K562 (cell line): ENCODE measurements around the gene ZFYVE28. TPM values are rescaled to one million over a fixed set of nuclear protein-coding genes. Genes with fewer than 3 reads are reported as not detected.
"Not testable (repeated sequence)": the region's sequence is repeated elsewhere in the genome, so short reads cannot be mapped to it uniquely, and the experiment has no call there.

Experiments
- ATAC-seq: fragments of 200-7000 bp; cut with Tn5 transposase; 3 replicates; pipeline ENCODE4 v1.9.1; 2020; ENCODE audit warnings: moderate library complexity
- BruUV-seq: library from RNA; stranded (reverse); fragments of 400-500 nt; replicated peaks from 2 replicates; lab custom pipeline; 2021; lab: Mats Ljungman, UMichigan
- CTCF ChIA-PET: fragments of 300-600 bp; formaldehyde crosslinking; extraction: SDS; loops from one replicate; lab custom pipeline; 2021; ENCODE audit warnings: low intra/inter-chr PET ratio; lab: Yijun Ruan, JAX
- POLR2A ChIA-PET: fragments of 300-600, 350-650 bp; sonication (Branson Sonifier 250); formaldehyde crosslinking; extraction: SDS; loops from one replicate; lab custom pipeline; 2021; ENCODE audit warnings: antibody characterized with exemption, inconsistent platforms; lab: Yijun Ruan, JAX
- DNase-seq, 4 experiments: peaks; one replicate each; pipeline versions ENCODE4 v3.0.0 to v3.0.0-alpha.2; 2011 to 2018; ENCODE audit warnings: low spot score in 3 of 4, mixed read lengths in 3 of 4; ENCODE audit errors: extremely low read depth in 1 of 4
- FAIRE-seq: peaks from 2 replicates; lab custom pipeline; 2011; peaks lifted over from hg19 to GRCh38; lab: Jason Lieb, UNC
- H2AFZ ChIP-seq: 2 replicates; pipeline ENCODE4 v1.6.0; 2011; ENCODE audit warnings: low read depth, low read length, control low read depth, inconsistent platforms
- H3K27ac ChIP-seq: fragments of 200-600 bp; 3 replicates; pipeline ENCODE4 v1.8.0; 2011; ENCODE audit warnings: low read depth, mild to moderate bottlenecking, control low read depth, inconsistent platforms, low read length, moderate library complexity, mixed read lengths; ENCODE audit errors: extremely low read depth
- H3K27me3 ChIP-seq, 2 experiments: fragments of 300-600 bp in 1 of 2; 2 replicates in 1 of 2; 3 replicates in 1 of 2; pipeline versions ENCODE4 v1.6.0 to v1.8.0; 2011; ENCODE audit warnings: inconsistent platforms in 2 of 2, low read length in 2 of 2, mild to moderate bottlenecking in 1 of 2, mixed read lengths in 1 of 2, moderate library complexity in 1 of 2; ENCODE audit not compliant: control insufficient read depth in 2 of 2, insufficient read depth in 2 of 2
- H3K36me3 ChIP-seq: fragments of 300-600 bp; 3 replicates; pipeline ENCODE4 v1.8.0; 2011; ENCODE audit warnings: mild to moderate bottlenecking, low read length, inconsistent platforms; ENCODE audit not compliant: control insufficient read depth, insufficient read depth
- H3K4me1 ChIP-seq, 2 experiments: fragments of 200-600 bp in 1 of 2; replicated peaks in 1 of 2; 2 replicates in 1 of 2; 3 replicates in 1 of 2; pipeline versions ENCODE4 v1.5.1 to v1.8.0; 2011; ENCODE audit warnings: inconsistent platforms in 2 of 2, low read length in 2 of 2, mild to moderate bottlenecking in 1 of 2, mixed read lengths in 1 of 2, moderate library complexity in 1 of 2; ENCODE audit not compliant: control insufficient read depth in 2 of 2, insufficient read depth in 2 of 2
- H3K4me2 ChIP-seq: 2 replicates; pipeline ENCODE4 v1.6.1; 2011; ENCODE audit warnings: low read length, control low read depth, inconsistent platforms, mixed read lengths; ENCODE audit not compliant: insufficient read depth
- H3K4me3 ChIP-seq: fragments of 200-600 bp; sonication (generic), shearing (Covaris generic); 2 replicates; pipeline ENCODE4 v1.5.1; 2016; ENCODE audit warnings: control low read depth, inconsistent platforms
- H3K79me2 ChIP-seq: fragments of 200-600 bp; 3 replicates; pipeline ENCODE4 v1.8.0; 2011; ENCODE audit warnings: low read length, inconsistent platforms; ENCODE audit not compliant: control insufficient read depth, insufficient read depth
- H3K9ac ChIP-seq, 2 experiments: 2 replicates each; pipeline versions ENCODE4 v1.6.0 to v1.6.1; 2011; ENCODE audit warnings: low read depth in 2 of 2, low read length in 2 of 2, control low read depth in 1 of 2, inconsistent platforms in 1 of 2, mild to moderate bottlenecking in 1 of 2, mixed read lengths in 1 of 2; ENCODE audit not compliant: insufficient read depth in 1 of 2
- H3K9me1 ChIP-seq: one replicate; pipeline ENCODE4 v1.6.0; 2011; ENCODE audit warnings: inconsistent platforms, mild to moderate bottlenecking, low read length, moderate library complexity; ENCODE audit not compliant: control insufficient read depth, insufficient read depth
- H3K9me3 ChIP-seq: replicated peaks from 2 replicates; pipeline ENCODE4 v1.5.1; 2011; ENCODE audit warnings: low read depth, low read length, inconsistent platforms; ENCODE audit not compliant: control insufficient read depth, insufficient read depth
- H4K20me1 ChIP-seq: replicated peaks from 2 replicates; pipeline ENCODE4 v1.6.1; 2011; ENCODE audit warnings: low read length, inconsistent platforms, mixed read lengths; ENCODE audit not compliant: control insufficient read depth, insufficient read depth
- ATF3 ChIP-seq, 2 experiments: fragments of 450-650 bp in 1 of 2; sonication (generic) in 1 of 2; formaldehyde crosslinking in 1 of 2; IDR thresholded peaks in 1 of 2; conservative IDR thresholded peaks in 1 of 2; 2 replicates each; pipeline versions ENCODE4 v1.6.1 to v1.8.1; 2016 to 2023; ENCODE audit warnings: mild to moderate bottlenecking in 2 of 2, moderate library complexity in 2 of 2, inconsistent platforms in 1 of 2, missing genetic modification reagents in 1 of 2
- CHD2 ChIP-seq: IDR thresholded peaks from 2 replicates; pipeline ENCODE4 v1.6.1; 2011; ENCODE audit warnings: low read depth, low read length
- GATAD2A ChIP-seq: fragments of 450-650 bp; IDR thresholded peaks from 2 replicates; pipeline ENCODE4 v1.6.1; 2017
- HDAC6 ChIP-seq: IDR thresholded peaks from 2 replicates; pipeline ENCODE4 v1.6.1; 2012; ENCODE audit warnings: low read depth, mild to moderate bottlenecking, control low read depth, inconsistent platforms, low read length, moderate library complexity
- KAT7 ChIP-seq: sonication (generic); formaldehyde crosslinking; IDR thresholded peaks from 2 replicates; pipeline ENCODE4 v1.8.0; 2022; ENCODE audit warnings: missing genetic modification reagents, mild to moderate bottlenecking, borderline replicate concordance
- L3MBTL2 ChIP-seq: fragments of 450-650 bp; IDR thresholded peaks from 2 replicates; pipeline ENCODE4 v1.6.1; 2016; ENCODE audit warnings: mild to moderate bottlenecking, moderate library complexity
- MBD2 ChIP-seq: sonication (generic); IDR thresholded peaks from 2 replicates; pipeline ENCODE4 v1.6.1; 2016; ENCODE audit warnings: low read depth, borderline replicate concordance
- POLR2H ChIP-seq: IDR thresholded peaks from 2 replicates; pipeline ENCODE4 v1.6.1; 2016; ENCODE audit warnings: missing genetic modification characterization, low read depth, mild to moderate bottlenecking, control low read depth, missing compliant biosample characterization, moderate library complexity
- RAD21 ChIP-seq, 2 experiments: fragments of 250-450 bp in 1 of 2; fragments of 450-650 bp in 1 of 2; sonication (Bioruptor Pico) in 1 of 2; formaldehyde crosslinking in 1 of 2; IDR thresholded peaks in 1 of 2; conservative IDR thresholded peaks in 1 of 2; 2 replicates each; pipeline versions ENCODE4 v1.4.0 to v1.8.0; 2020 to 2022; ENCODE audit warnings: mild to moderate bottlenecking in 2 of 2, moderate library complexity in 1 of 2
- RBFOX2 ChIP-seq: fragments of 200-400 bp; formaldehyde crosslinking; IDR thresholded peaks from 2 replicates; pipeline ENCODE4 v1.6.1; 2017; ENCODE audit warnings: low read depth, mild to moderate bottlenecking, low read length, moderate library complexity
- RERE ChIP-seq: sonication (generic); formaldehyde crosslinking; IDR thresholded peaks from 2 replicates; pipeline ENCODE4 v1.8.0; 2023; ENCODE audit warnings: missing genetic modification reagents, mild to moderate bottlenecking, borderline replicate concordance
- ZNF143 ChIP-seq: sonication (generic); formaldehyde crosslinking; IDR thresholded peaks from 2 replicates; pipeline ENCODE4 v1.9.0; 2022; ENCODE audit warnings: mild to moderate bottlenecking, missing genetic modification reagents
- ZNF224 ChIP-seq: sonication (generic); formaldehyde crosslinking; IDR thresholded peaks from 2 replicates; pipeline ENCODE4 v1.8.0; 2022; ENCODE audit warnings: mild to moderate bottlenecking, missing genetic modification reagents
- WGBS: fragments of 100-300 bp; shearing (Covaris generic); methylation state at CpG from one replicate; pipeline ENCODE4 v1.1.6; 2016; ENCODE audit warnings: low coverage, mixed read lengths; ENCODE audit not compliant: insufficient coverage; ENCODE audit errors: missing lambda C conversion rate; 5-methylcytosine and 5-hydroxymethylcytosine counted together
- in situ Hi-C: fragments of 300-500 bp; cut with MboI; formaldehyde crosslinking; loops from 4 replicates; pipeline ENCODE4 v1.15.0; 2018; ENCODE audit warnings: inconsistent platforms, mixed read lengths
- intact Hi-C: fragments of 100-400 bp; cut with micrococcal nuclease; formaldehyde crosslinking; loops from 2 replicates; pipeline ENCODE4 v1.14.2; 2022
- polyA plus RNA-seq, 8 experiments: library from polyadenylated mRNA; depleted of rRNA in 4 of 8; stranded (reverse) in 5 of 8; unstranded in 3 of 8; fragments of >200 nt; fragmentation: Nextera tagmentation in 2 of 8; fragmentation: Illumina TruSeq in 1 of 8; extraction: Ambion mirVana in 2 of 8; extraction: Trizol in 1 of 8; gene quantifications; 2 replicates each; pipeline versions ENCODE4 v1.2.1 to v1.2.3, GENCODE V29; 2011 to 2014; ENCODE audit warnings: inconsistent platforms in 1 of 8, missing spikeins in 1 of 8
- total RNA-seq, 7 experiments: library from RNA; depleted of rRNA in 6 of 7; stranded (reverse); fragments of >200 nt in 6 of 7; fragmentation: Illumina TruSeq in 2 of 7; extraction: Trizol in 2 of 7; gene quantifications; 2 replicates each; pipeline versions ENCODE4 v1.2.1 to v1.2.3, GENCODE V29; 2011 to 2021; ENCODE audit warnings: low replicate concordance in 1 of 7

Gene ZFYVE28
- total and polyA plus RNA-seq, 9 of the 15 experiments (the other 6 are each of a cell fraction or from before 2014, with no cell fraction given) = 1.3 to 24.8 (median 8.9) TPM

- TF ChIP-seq RERE (CRISPR knock-in tag) = 0 out of 2 replicates have a peak, but pooled peaks have one; percentile 15
- TF ChIP-seq ZNF224 = no peak
- no peak for TF ChIP-seq HDAC6
- TF ChIP-seq GATAD2A = no peak
These were observed 34.7 kb downstream of the ZFYVE28 start (continued) for GRCh38 chr4:2383760-2384159.

GRCh38 chr4:2383220-2383631, 35.2 kb downstream of the ZFYVE28 start:
- FAIRE-seq; H3K36me3 ChIP-seq; H3K9me3 ChIP-seq; H3K4me3 ChIP-seq; in situ Hi-C loops; H4K20me1 ChIP-seq; H3K9me1 ChIP-seq; H3K27me3 ChIP-seq; POLR2A ChIA-PET; BruUV-seq; CTCF ChIA-PET; TF ChIP-seq ATF3 (CRISPR knock-in tag; conservative IDR thresholded peaks at IDR 0.05): not testable (repeated sequence)
- peaks cover 59% of the 10 kb centered on the region for H3K79me2 ChIP-seq
- peak overlapping the region; percentile 77; the same call in 2 of the 3 replicates for H3K27ac ChIP-seq
- H3K4me2 ChIP-seq = peak overlapping the region; percentile 67
- peak overlapping the region in 1 of 2 experiments; percentile 60; a peak in 3 of 4 replicates for H3K9ac ChIP-seq
- DNase-seq = peak in 1 of 4 experiments; percentile 59
- intact Hi-C loops = loop anchor here (5.0 kb wide), 1 partner anchor 34 kb away; the partner anchor contains the start of genes CFAP99 and ZFYVE28
- WGBS = 46% methylated on average over 8 of the region's 8 CpGs
- peaks cover 35 to 52% of the 10 kb centered on the region in 2 experiments for H3K4me1 ChIP-seq
- peak overlapping the region; percentile 34 for H2AFZ ChIP-seq
- peak; percentile 48 for ATAC-seq
- TF ChIP-seq RBFOX2 (0 out of 2 replicates have a peak, but pooled peaks have one; percentile 24), ZNF143 (CRISPR knock-in tag) (peak; percentile 60; the same call in 1 of the 2 replicates), KAT7 (CRISPR knock-in tag) (peak; percentile 76; the same call in 1 of the 2 replicates), CHD2 (peak; percentile 80), ATF3 (IDR thresholded peaks at IDR 0.05) (peak; percentile 45; the same call in 1 of the 2 replicates), L3MBTL2 (peak; percentile 68; the same call in 1 of the 2 replicates), MBD2 (0 out of 2 replicates have a peak, but pooled peaks have one; percentile 14), POLR2H (tag) (0 out of 2 replicates have a peak, but pooled peaks have one; percentile 41), RAD21 (CRISPR knock-in tag; conservative IDR thresholded peaks at IDR 0.05 in 1 of 2, IDR thresholded peaks at IDR 0.05 in 1 of 2) (0 out of 4 replicates have a peak, but pooled peaks of 1 of the 2 experiments have one; percentile 18)
